ENCODE measurements around the gene PBRM1.
"Not testable (repeated sequence)": the region's sequence is repeated elsewhere in the genome, so short reads cannot be mapped to it uniquely, and the experiment has no call there.

The PBRM1 gene

GRCh38 chr3:52685709-52686691, at the start of gene PBRM1, which contains the start of gene GNL3:
Gene PBRM1, minus strand, starts transcription at chr3:52685913.
Gene GNL3, plus strand, starts transcription at chr3:52686032. Its CDS starts 61 bp downstream, at chr3:52686093.
- DNase-seq, result peak; percentile 78

- DNase-seq, result no peak
Measured at GRCh38 chr3:52733256-52733891, 47.7 kb upstream of the PBRM1 start.

GRCh38 chr3:52731590-52731989, 45.9 kb upstream of the PBRM1 start:
- DNase-seq, result no peak

- no peak for DNase-seq
Measured at GRCh38 chr3:52730681-52731080, 45.0 kb upstream of the PBRM1 start.

GRCh38 chr3:52728753-52729152, 43.0 kb upstream of the PBRM1 start:
- not testable (repeated sequence) for DNase-seq

- DNase-seq, result no peak
Measured at GRCh38 chr3:52724511-52724910, 38.8 kb upstream of the PBRM1 start.

- DNase-seq, result no peak
Measured at GRCh38 chr3:52723935-52724334, 38.2 kb upstream of the PBRM1 start.

- no peak for DNase-seq
Measured at GRCh38 chr3:52722491-52722890, 36.8 kb upstream of the PBRM1 start.

- DNase-seq, result no peak
Measured at GRCh38 chr3:52721730-52722008, 36.0 kb upstream of the PBRM1 start.

- DNase-seq, result no peak
Measured at GRCh38 chr3:52721002-52721729, 35.5 kb upstream of the PBRM1 start.

- DNase-seq, result no peak
Measured at GRCh38 chr3:52719618-52720017, 33.9 kb upstream of the PBRM1 start.

- DNase-seq, result no peak
Measured at GRCh38 chr3:52715714-52716305, 30.1 kb upstream of the PBRM1 start.

- no peak for DNase-seq
Measured at GRCh38 chr3:52714335-52715302, 28.9 kb upstream of the PBRM1 start.

- DNase-seq, result no peak
Measured at GRCh38 chr3:52712291-52713212, 26.8 kb upstream of the PBRM1 start.

GRCh38 chr3:52710512-52710911, 24.8 kb upstream of the PBRM1 start:
- no peak for DNase-seq

GRCh38 chr3:52707585-52707984, 21.9 kb upstream of the PBRM1 start:
- DNase-seq, result no peak

GRCh38 chr3:52705688-52706686, 20.3 kb upstream of the PBRM1 start, which contains the start of the genes GLT8D1 and SPCS1:
Gene GLT8D1, minus strand, starts transcription at chr3:52705791. Its CDS starts 5,331 bp downstream, at chr3:52700460.
Gene SPCS1, plus strand, starts transcription at chr3:52706106. Its CDS starts 141 bp downstream, at chr3:52706247.
- DNase-seq, result peak; percentile 63

- no peak for DNase-seq
Measured at GRCh38 chr3:52705438-52705687, 19.6 kb upstream of the PBRM1 start.

GRCh38 chr3:52704611-52705437, 19.1 kb upstream of the PBRM1 start:
- DNase-seq, result no peak
